ENCODE data around the gene BDNF. TPM values are rescaled to one million over a fixed set of nuclear protein-coding genes. Genes with fewer than 3 reads are reported as not detected.

The BDNF gene
- polyA plus RNA-seq, 1 donor (not counting 4 experiments of a cell fraction or from before 2014, with no cell fraction given), result 0.35 TPM

- no peak overlapping the region for H3K9ac ChIP-seq (ENCODE audit: control insufficient read depth, extremely low read depth, insufficient read depth, low read length)
- no peaks in the 10 kb centered on the region for H3K27me3 ChIP-seq (ENCODE audit: control insufficient read depth, extremely low read depth, insufficient read depth, low read length)
- H2AFZ ChIP-seq (ENCODE audit: control insufficient read depth, low read length), result no peak overlapping the region
- dilution Hi-C loops (cut with MboI; ENCODE audit: extremely low pct_ligation_motif_present, low sequenced_read_pairs), result no loop called here
- no peak overlapping the region for H3K4me3 ChIP-seq (ENCODE audit: control insufficient read depth in 2 of 3, extremely low read depth in 1 of 3, insufficient read depth in 2 of 3, low read depth in 1 of 3, low read length in 3 of 3)
- TF ChIP-seq CTCF (optimal IDR thresholded peaks at IDR 0.05 in 1 of 3, IDR thresholded peaks at IDR 0.05 in 1 of 3, conservative IDR thresholded peaks at IDR 0.05 in 1 of 3; ENCODE audit: extremely low read depth in 1 of 3, insufficient read depth in 2 of 3, low read length in 3 of 3) (no peak), EZH2 (IDR thresholded peaks at IDR 0.05; ENCODE audit: low read length) (no peak)
- DNase-seq (ENCODE audit: low read depth, low spot score), result no peak
- no peak for FAIRE-seq
- no peak overlapping the region for H3K27ac ChIP-seq (ENCODE audit: control insufficient read depth, insufficient read depth, low read length)
- H3K9me3 ChIP-seq (ENCODE audit: control insufficient read depth, low read depth, low read length), result no peaks in the 10 kb centered on the region
- H3K9me1 ChIP-seq (ENCODE audit: control insufficient read depth, extremely low read depth, insufficient read depth, low read length), result no peaks in the 10 kb centered on the region
- H3K79me2 ChIP-seq (ENCODE audit: control insufficient read depth, insufficient read depth, low read length), result no peaks in the 10 kb centered on the region
- H3K36me3 ChIP-seq (ENCODE audit: control insufficient read depth in 2 of 2, extremely low read depth in 1 of 2, insufficient read depth in 2 of 2, low read length in 2 of 2), result no peaks in the 10 kb centered on the region
- H3K4me1 ChIP-seq (ENCODE audit: control insufficient read depth, extremely low read depth, insufficient read depth, low read length), result no peaks in the 10 kb centered on the region
- H4K20me1 ChIP-seq (ENCODE audit: control insufficient read depth, extremely low read depth, insufficient read depth, low read length), result no peaks in the 10 kb centered on the region
- H3K4me2 ChIP-seq (ENCODE audit: control insufficient read depth, extremely low read depth, insufficient read depth, low read depth, low read length), result no peak overlapping the region
Observed at GRCh38 chr11:27626269-27626937, 73.9 kb downstream of the BDNF start.

GRCh38 chr11:27625347-27625912 is 74.8 kb downstream of the BDNF start:
- Histone ChIP-seq H3K79me2 (ENCODE audit: control insufficient read depth, insufficient read depth, low read length) (no peaks in the 10 kb centered on the region), H3K36me3 (ENCODE audit: control insufficient read depth in 2 of 2, extremely low read depth in 1 of 2, insufficient read depth in 2 of 2, low read length in 2 of 2) (no peaks in the 10 kb centered on the region), H4K20me1 (ENCODE audit: control insufficient read depth, extremely low read depth, insufficient read depth, low read length) (no peaks in the 10 kb centered on the region), H3K9me1 (ENCODE audit: control insufficient read depth, extremely low read depth, insufficient read depth, low read length) (no peaks in the 10 kb centered on the region), H3K9me3 (ENCODE audit: control insufficient read depth, low read depth, low read length) (no peaks in the 10 kb centered on the region), H3K4me1 (ENCODE audit: control insufficient read depth, extremely low read depth, insufficient read depth, low read length) (no peaks in the 10 kb centered on the region), H3K4me2 (ENCODE audit: control insufficient read depth, extremely low read depth, insufficient read depth, low read depth, low read length) (no peak overlapping the region), H3K4me3 (ENCODE audit: control insufficient read depth in 2 of 3, extremely low read depth in 1 of 3, insufficient read depth in 2 of 3, low read depth in 1 of 3, low read length in 3 of 3) (no peak overlapping the region), H3K27ac (ENCODE audit: control insufficient read depth, insufficient read depth, low read length) (no peak overlapping the region), H3K27me3 (ENCODE audit: control insufficient read depth, extremely low read depth, insufficient read depth, low read length) (no peaks in the 10 kb centered on the region), H2AFZ (ENCODE audit: control insufficient read depth, low read length) (no peak overlapping the region), H3K9ac (ENCODE audit: control insufficient read depth, extremely low read depth, insufficient read depth, low read length) (no peak overlapping the region)
- no peak for TF ChIP-seq CTCF (optimal IDR thresholded peaks at IDR 0.05 in 1 of 3, IDR thresholded peaks at IDR 0.05 in 1 of 3, conservative IDR thresholded peaks at IDR 0.05 in 1 of 3; ENCODE audit: extremely low read depth in 1 of 3, insufficient read depth in 2 of 3, low read length in 3 of 3)
- TF ChIP-seq EZH2 (IDR thresholded peaks at IDR 0.05; ENCODE audit: low read length), result no peak
- FAIRE-seq, result no peak
- dilution Hi-C loops (cut with MboI; ENCODE audit: extremely low pct_ligation_motif_present, low sequenced_read_pairs), result no loop called here
- DNase-seq (ENCODE audit: low read depth, low spot score), result no peak
